ENCODE data around the gene NUDT3.

- TF ChIP-seq CTCF (IDR thresholded peaks at IDR 0.05) (no peak), POLR2A (IDR thresholded peaks at IDR 0.05) (no peak)
Measured at GRCh38 chr6:34359418-34360158, 32.9 kb downstream of the NUDT3 start.
